DOHH2 (cell line): ENCODE data around the gene COMMD3.

Experiments used
- H3F3A ChIP-seq: fragments of 200-600 bp; sonication (generic), shearing (Covaris generic); 2 replicates; pipeline ENCODE4 v1.6.0; 2016; ENCODE audit warnings: antibody characterized with exemption, mild to moderate bottlenecking; ENCODE audit not compliant: control insufficient read depth, insufficient read depth
- H3K27ac ChIP-seq: fragments of 200-600 bp; sonication (generic); 2 replicates; pipeline ENCODE4 v1.5.1; 2014; ENCODE audit warnings: low read depth, mild to moderate bottlenecking, low read length, moderate library complexity
- H3K27me3 ChIP-seq: fragments of 200-600 bp; sonication (generic); 2 replicates; pipeline ENCODE4 v1.6.1; 2014; ENCODE audit warnings: mild to moderate bottlenecking, low read length, mixed read lengths; ENCODE audit not compliant: control insufficient read depth
- H3K36me3 ChIP-seq: fragments of 200-600 bp; sonication (generic); 2 replicates; pipeline ENCODE4 v1.6.1; 2014; ENCODE audit warnings: mild to moderate bottlenecking, low read length, moderate library complexity, mixed read lengths; ENCODE audit not compliant: control insufficient read depth
- H3K4me1 ChIP-seq: fragments of 200-600 bp; sonication (generic); 2 replicates; pipeline ENCODE4 v1.6.1; 2014; ENCODE audit warnings: mild to moderate bottlenecking, low read length, mixed read lengths; ENCODE audit not compliant: control insufficient read depth
- H3K4me2 ChIP-seq: fragments of 200-600 bp; sonication (generic); 2 replicates; pipeline ENCODE4 v1.6.0; 2014; ENCODE audit warnings: mild to moderate bottlenecking, low read length, moderate library complexity
- H3K4me3 ChIP-seq: fragments of 200-600 bp; sonication (generic); 2 replicates; pipeline ENCODE4 v1.5.1; 2014; ENCODE audit warnings: mild to moderate bottlenecking, low read length, mixed read lengths
- H3K79me2 ChIP-seq: fragments of 200-600 bp; sonication (generic); 2 replicates; pipeline ENCODE4 v1.6.1; 2014; ENCODE audit warnings: mild to moderate bottlenecking, low read length, mixed read lengths; ENCODE audit not compliant: control insufficient read depth
- H3K9me2 ChIP-seq: fragments of 200-600 bp; sonication (generic); replicated peaks from 2 replicates; pipeline ENCODE4 v1.6.1; 2014; ENCODE audit warnings: mild to moderate bottlenecking, low read length, mixed read lengths; ENCODE audit not compliant: control insufficient read depth
- H3K9me3 ChIP-seq: fragments of 200-600 bp; sonication (generic); 2 replicates; pipeline ENCODE4 v1.6.1; 2014; ENCODE audit warnings: antibody characterized with exemption, low read length, mixed read lengths; ENCODE audit not compliant: control insufficient read depth, insufficient read depth
- H4K20me1 ChIP-seq: fragments of 200-600 bp; sonication (generic); 2 replicates; pipeline ENCODE4 v1.6.0; 2014; ENCODE audit warnings: low read depth, mild to moderate bottlenecking, antibody characterized with exemption, low read length, moderate library complexity; ENCODE audit not compliant: control insufficient read depth, insufficient read depth
- CTCF ChIP-seq: fragments of 200-600 bp; sonication (generic); IDR thresholded peaks from one replicate; pipeline ENCODE4 v1.5.1; 2014; ENCODE audit warnings: antibody characterized with exemption, mild to moderate bottlenecking, low read depth, low read length; ENCODE audit not compliant: poor library complexity, severe bottlenecking
- EZH2phosphoT487 ChIP-seq: fragments of 200-600 bp; sonication (generic); IDR thresholded peaks from 2 replicates; pipeline ENCODE4 v1.6.1; 2017; ENCODE audit warnings: borderline replicate concordance, mild to moderate bottlenecking, antibody characterized with exemption, low read length, moderate library complexity, mixed read lengths

Gene COMMD3

GRCh38 chr10:22278441-22278782, 37.8 kb upstream of the COMMD3 start:
- TF ChIP-seq CTCF, result no peak
- TF ChIP-seq EZH2phosphoT487, result no peak
- Histone ChIP-seq H3K9me3 (no peaks in the 10 kb centered on the region), H3K4me1 (no peaks in the 10 kb centered on the region), H3K9me2 (no peaks in the 10 kb centered on the region), H3F3A (no peaks in the 10 kb centered on the region), H4K20me1 (no peaks in the 10 kb centered on the region), H3K4me3 (no peak overlapping the region), H3K27me3 (peaks cover 4% of the 10 kb centered on the region; the same call in 1 of the 2 replicates), H3K36me3 (no peaks in the 10 kb centered on the region), H3K79me2 (no peaks in the 10 kb centered on the region), H3K27ac (no peak overlapping the region), H3K4me2 (no peak overlapping the region)

GRCh38 chr10:22280078-22280477, 36.1 kb upstream of the COMMD3 start:
- no peak for TF ChIP-seq CTCF
- TF ChIP-seq EZH2phosphoT487, result no peak
- no peak overlapping the region for H3K4me2 ChIP-seq
- H3F3A ChIP-seq, result no peaks in the 10 kb centered on the region
- H3K9me2 ChIP-seq, result no peaks in the 10 kb centered on the region
- H3K4me1 ChIP-seq, result no peaks in the 10 kb centered on the region
- H4K20me1 ChIP-seq, result no peaks in the 10 kb centered on the region
- H3K79me2 ChIP-seq, result no peaks in the 10 kb centered on the region
- H3K4me3 ChIP-seq, result no peak overlapping the region
- no peaks in the 10 kb centered on the region for H3K9me3 ChIP-seq
- no peak overlapping the region for H3K27ac ChIP-seq
- peaks cover 4% of the 10 kb centered on the region; the same call in 1 of the 2 replicates for H3K27me3 ChIP-seq
- H3K36me3 ChIP-seq, result no peaks in the 10 kb centered on the region

- Histone ChIP-seq H3K4me2 (no peak overlapping the region), H4K20me1 (no peaks in the 10 kb centered on the region), H3K27ac (no peak overlapping the region), H3K9me2 (no peaks in the 10 kb centered on the region), H3K36me3 (no peaks in the 10 kb centered on the region), H3K9me3 (no peaks in the 10 kb centered on the region), H3K4me3 (no peak overlapping the region), H3F3A (no peaks in the 10 kb centered on the region), H3K27me3 (no peaks in the 10 kb centered on the region; the same call in 1 of the 2 replicates), H3K4me1 (no peaks in the 10 kb centered on the region), H3K79me2 (no peaks in the 10 kb centered on the region)
- TF ChIP-seq EZH2phosphoT487, result no peak
- no peak for TF ChIP-seq CTCF
Observed at GRCh38 chr10:22285130-22285529, 31.1 kb upstream of the COMMD3 start.
